ENCODE measurements around the gene SLC44A2. TPM values are rescaled to one million over a fixed set of nuclear protein-coding genes. Genes with fewer than 3 reads are reported as not detected.
A peak's percentile ranks its signal among the peaks of the same experiment; 100 is the strongest.
"Not testable (repeated sequence)": the region's sequence is repeated elsewhere in the genome, so short reads cannot be mapped to it uniquely, and the experiment has no call there.

SLC44A2 gene
- total and polyA plus RNA-seq, 2 donors from 2014 or later = 150 to 345 TPM

- no peak overlapping the region for H3K27ac ChIP-seq (ENCODE audit: low read depth in 2 of 2, low read length in 2 of 2)
- FAIRE-seq = no peak
These were observed 35.0 kb downstream of the SLC44A2 start for GRCh38 chr19:10660346-10660745.

GRCh38 chr19:10661946-10662345 is 36.6 kb downstream of the SLC44A2 start:
- intact Hi-C loops (cut with DNase I) = no loop called here
- H3K9me3 ChIP-seq (ENCODE audit: control insufficient read depth in 2 of 3, insufficient read depth in 1 of 3, low read length in 3 of 3) = no peaks in the 10 kb centered on the region
- DNase-seq = no peak
- no peak overlapping the region for H3K9ac ChIP-seq (ENCODE audit: low read length in 3 of 3)
- no peak overlapping the region for H3K4me3 ChIP-seq (ENCODE audit: low read length in 3 of 3)
- FAIRE-seq = no peak
- H3K27me3 ChIP-seq (ENCODE audit: control insufficient read depth, insufficient read depth, low read length) = no peaks in the 10 kb centered on the region
- H3K27ac ChIP-seq (ENCODE audit: low read depth in 2 of 2, low read length in 2 of 2) = no peak overlapping the region
- H3K36me3 ChIP-seq (ENCODE audit: control insufficient read depth in 2 of 3, insufficient read depth in 3 of 3, low read length in 3 of 3) = peaks cover 0 to 7% (median 2%) of the 10 kb centered on the region in 3 donors
- no peak for TF ChIP-seq CTCF (IDR thresholded peaks at IDR 0.05; ENCODE audit: borderline replicate concordance, extremely low read depth, insufficient read depth)
- peaks cover 0 to 15% (median 6%) of the 10 kb centered on the region in 3 donors for H3K4me1 ChIP-seq (ENCODE audit: control insufficient read depth in 2 of 3, insufficient read depth in 2 of 3, low read depth in 1 of 3, low read length in 3 of 3)

More at GRCh38 chr19:10660346-10660745, 35.0 kb downstream of the SLC44A2 start:
- TF ChIP-seq CTCF (IDR thresholded peaks at IDR 0.05; ENCODE audit: borderline replicate concordance, extremely low read depth, insufficient read depth) = no peak
- Histone ChIP-seq H3K27me3 (ENCODE audit: control insufficient read depth, insufficient read depth, low read length) (no peaks in the 10 kb centered on the region), H3K36me3 (ENCODE audit: control insufficient read depth in 2 of 3, insufficient read depth in 3 of 3, low read length in 3 of 3) (peaks cover 0 to 7% (median 2%) of the 10 kb centered on the region in 3 donors), H3K4me1 (ENCODE audit: control insufficient read depth in 2 of 3, insufficient read depth in 2 of 3, low read depth in 1 of 3, low read length in 3 of 3) (peaks cover 5 to 20% (median 20%) of the 10 kb centered on the region in 3 donors), H3K9me3 (ENCODE audit: control insufficient read depth in 2 of 3, insufficient read depth in 1 of 3, low read length in 3 of 3) (no peaks in the 10 kb centered on the region), H3K4me3 (ENCODE audit: low read length in 3 of 3) (no peak overlapping the region), H3K9ac (ENCODE audit: low read length in 3 of 3) (no peak overlapping the region)
- no peak for DNase-seq
- intact Hi-C loops (cut with DNase I) = no loop called here

GRCh38 chr19:10662384-10663251 is 37.3 kb downstream of the SLC44A2 start:
- H3K27ac ChIP-seq (ENCODE audit: low read depth in 2 of 2, low read length in 2 of 2) = no peak overlapping the region
- peaks cover 0 to 15% (median 4%) of the 10 kb centered on the region in 3 donors for H3K4me1 ChIP-seq (ENCODE audit: control insufficient read depth in 2 of 3, insufficient read depth in 2 of 3, low read depth in 1 of 3, low read length in 3 of 3)
- no peak overlapping the region for H3K4me3 ChIP-seq (ENCODE audit: low read length in 3 of 3)
- intact Hi-C loops (cut with DNase I) = no loop called here
- TF ChIP-seq CTCF (IDR thresholded peaks at IDR 0.05; ENCODE audit: borderline replicate concordance, extremely low read depth, insufficient read depth) = no peak
- no peaks in the 10 kb centered on the region for H3K27me3 ChIP-seq (ENCODE audit: control insufficient read depth, insufficient read depth, low read length)
- FAIRE-seq (no peak), DNase-seq (peak in 1 of 5 donors; percentile 17)
- H3K9me3 ChIP-seq (ENCODE audit: control insufficient read depth in 2 of 3, insufficient read depth in 1 of 3, low read length in 3 of 3) = no peaks in the 10 kb centered on the region
- peaks cover under 1 to 7% (median 3%) of the 10 kb centered on the region in 3 donors for H3K36me3 ChIP-seq (ENCODE audit: control insufficient read depth in 2 of 3, insufficient read depth in 3 of 3, low read length in 3 of 3)
- no peak overlapping the region for H3K9ac ChIP-seq (ENCODE audit: low read length in 3 of 3)

GRCh38 chr19:10663252-10663563 is 37.9 kb downstream of the SLC44A2 start:
- H3K4me3 ChIP-seq (ENCODE audit: low read length in 3 of 3); H3K9ac ChIP-seq (ENCODE audit: low read length in 3 of 3); H3K36me3 ChIP-seq (ENCODE audit: control insufficient read depth in 2 of 3, insufficient read depth in 3 of 3, low read length in 3 of 3); FAIRE-seq; H3K27ac ChIP-seq (ENCODE audit: low read depth in 2 of 2, low read length in 2 of 2); DNase-seq; intact Hi-C loops (cut with DNase I); H3K9me3 ChIP-seq (ENCODE audit: control insufficient read depth in 2 of 3, insufficient read depth in 1 of 3, low read length in 3 of 3); H3K27me3 ChIP-seq (ENCODE audit: control insufficient read depth, insufficient read depth, low read length): not testable (repeated sequence)
- peaks cover 0 to 18% (median 4%) of the 10 kb centered on the region in 3 donors for H3K4me1 ChIP-seq (ENCODE audit: control insufficient read depth in 2 of 3, insufficient read depth in 2 of 3, low read depth in 1 of 3, low read length in 3 of 3)

Measured in kidney (tissue), 14 donors.